ENCODE data around the gene PREB. TPM values are rescaled to one million over a fixed set of nuclear protein-coding genes. Genes with fewer than 3 reads are reported as not detected.

The PREB gene
- total RNA-seq, 4 donors from 2014 or later, result 45.5 to 77.9 (median 53.9) TPM

GRCh38 chr2:27127883-27128667 lies 6.4 kb downstream of the PREB start:
- WGBS, 2 donors, result 83 to 85% methylated on average over 4 of the region's 9 CpGs
- Histone ChIP-seq H3K9me3 (no peaks in the 10 kb centered on the region), H3K27ac (no peak overlapping the region), H3K36me3 (peaks cover 15 to 39% (median 22%) of the 10 kb centered on the region in 3 donors), H3K4me3 (no peak overlapping the region), H3K4me1 (peaks cover 5 to 24% (median 10%) of the 10 kb centered on the region in 3 donors), H3K27me3 (no peaks in the 10 kb centered on the region)
- intact Hi-C loops (cut with DNase I), result no loop called here
- no peak for DNase-seq
- TF ChIP-seq POLR2A (IDR thresholded peaks at IDR 0.05) (no peak), CTCF (IDR thresholded peaks at IDR 0.05) (no peak)

GRCh38 chr2:27126252-27126710 lies 8.2 kb downstream of the PREB start:
- Histone ChIP-seq H3K4me3 (no peak overlapping the region), H3K4me1 (peaks cover 0 to 14% (median 3%) of the 10 kb centered on the region in 3 donors), H3K36me3 (peaks cover 5 to 22% (median 12%) of the 10 kb centered on the region in 3 donors), H3K27ac (no peak overlapping the region), H3K27me3 (no peaks in the 10 kb centered on the region), H3K9me3 (no peaks in the 10 kb centered on the region)
- TF ChIP-seq POLR2A (IDR thresholded peaks at IDR 0.05), result no peak
- no peak for TF ChIP-seq CTCF (IDR thresholded peaks at IDR 0.05)
- intact Hi-C loops (cut with DNase I), result no loop called here
- WGBS, 2 donors, result 49 to 59% methylated on average over 5 of the region's 5 CpGs
- no peak for DNase-seq

- Histone ChIP-seq H3K4me1 (peaks cover 0 to 14% (median 3%) of the 10 kb centered on the region in 3 donors), H3K9me3 (no peaks in the 10 kb centered on the region), H3K27me3 (no peaks in the 10 kb centered on the region), H3K27ac (no peak overlapping the region), H3K36me3 (peaks cover 0 to 10% (median 0%) of the 10 kb centered on the region in 3 donors), H3K4me3 (no peak overlapping the region)
- WGBS, 2 donors, result 87 to 95% methylated on average over 3 of the region's 3 CpGs
- intact Hi-C loops (cut with DNase I), result no loop called here
- no peak for TF ChIP-seq POLR2A (IDR thresholded peaks at IDR 0.05)
- no peak for DNase-seq
Observed at GRCh38 chr2:27125104-27125503, 9.3 kb downstream of the PREB start.

- peaks cover 3 to 22% (median 6%) of the 10 kb centered on the region in 3 donors for H3K4me1 ChIP-seq
- peaks cover 0 to 15% (median 0%) of the 10 kb centered on the region in 4 donors for H3K27me3 ChIP-seq
- H3K36me3 ChIP-seq, result no peaks in the 10 kb centered on the region
- no peaks in the 10 kb centered on the region for H3K9me3 ChIP-seq
- peak within 1 kb of the TSS; percentile 36 to 73 (median 56) for H3K4me3 ChIP-seq
- DNase-seq, result no peak
- WGBS, 2 donors, result 22 to 26% methylated on average over 4 to 6 of the region's 47 CpGs
- intact Hi-C loops (cut with DNase I), result no loop called here
- TF ChIP-seq CTCF (IDR thresholded peaks at IDR 0.05) (no peak), POLR2A (IDR thresholded peaks at IDR 0.05) (peak in 2 of 4 donors; percentile 22 to 44)
- peak within 1 kb of the TSS; percentile 1 to 62 (median 52) for H3K27ac ChIP-seq
Observed at GRCh38 chr2:27123302-27124150, 10.9 kb downstream of the PREB start, which contains the start of gene ABHD1. Gene ABHD1 (plus strand): TSS chr2:27123815. CDS start chr2:27123949, 134 bp downstream.

- peak overlapping the region in 3 of 4 donors; percentile 51 to 73 (median 60) for H3K4me3 ChIP-seq
- peaks cover 3 to 29% (median 11%) of the 10 kb centered on the region in 3 donors for H3K4me1 ChIP-seq
- intact Hi-C loops (cut with DNase I), result no loop called here
- 89 to 92% methylated on average over 6 to 7 of the region's 7 CpGs for WGBS, 2 donors
- H3K27me3 ChIP-seq, result peaks cover 0 to 23% (median 0%) of the 10 kb centered on the region in 4 donors
- H3K36me3 ChIP-seq, result no peaks in the 10 kb centered on the region
- H3K27ac ChIP-seq, result no peak overlapping the region
- TF ChIP-seq POLR2A (IDR thresholded peaks at IDR 0.05) (no peak), CTCF (IDR thresholded peaks at IDR 0.05) (no peak)
- no peaks in the 10 kb centered on the region for H3K9me3 ChIP-seq
- DNase-seq, result no peak
Observed at GRCh38 chr2:27122791-27123190, 11.6 kb downstream of the PREB start.
